Fibroblast of lung (primary cell): ENCODE results near the gene MMP25. TPM values are rescaled to one million over a fixed set of nuclear protein-coding genes. Genes with fewer than 3 reads are reported as not detected.

ENCODE experiments used
- DNase-seq, 2 donors: peaks; one replicate each; pipeline versions ENCODE4 v3.0.0 to v3.0.0-alpha.2; 2010; ENCODE audit warnings: low read depth in 2 of 2
- H2AFZ ChIP-seq: 2 replicates; pipeline ENCODE4 v1.5.1; 2012; ENCODE audit warnings: low read length, control low read depth, inconsistent platforms
- H3K27ac ChIP-seq: 2 replicates; pipeline ENCODE4 v1.5.1; 2011; ENCODE audit warnings: low read length, control low read depth; ENCODE audit not compliant: insufficient read depth
- H3K27me3 ChIP-seq: 2 replicates; pipeline ENCODE4 v1.5.1; 2011; ENCODE audit warnings: mild to moderate bottlenecking, low read length; ENCODE audit not compliant: control insufficient read depth, insufficient read depth
- H3K36me3 ChIP-seq: 2 replicates; pipeline ENCODE4 v1.5.1; 2011; ENCODE audit warnings: low read length; ENCODE audit not compliant: control insufficient read depth, insufficient read depth
- H3K4me1 ChIP-seq: 2 replicates; pipeline ENCODE4 v1.5.1; 2011; ENCODE audit warnings: low read length; ENCODE audit not compliant: control insufficient read depth, insufficient read depth; ENCODE audit errors: extremely low read depth
- H3K4me2 ChIP-seq: 2 replicates; pipeline ENCODE4 v1.5.1; 2011; ENCODE audit warnings: low read length, control low read depth; ENCODE audit not compliant: insufficient read depth; ENCODE audit errors: extremely low read depth
- H3K4me3 ChIP-seq, 4 experiments: fragments of 200-600 bp in 1 of 4; sonication (generic) in 1 of 4; replicated peaks in 1 of 4; 2 replicates each; pipeline ENCODE4 v1.5.1; 2011 to 2016; ENCODE audit warnings: low read length in 4 of 4, low read depth in 3 of 4, mild to moderate bottlenecking in 3 of 4, control low read depth in 2 of 4, inconsistent platforms in 1 of 4, mixed read lengths in 1 of 4; ENCODE audit not compliant: insufficient read depth in 1 of 4; ENCODE audit errors: control extremely low read depth in 1 of 4
- H3K79me2 ChIP-seq: 2 replicates; pipeline ENCODE4 v1.5.1; 2012; ENCODE audit warnings: mild to moderate bottlenecking, low read length, inconsistent platforms; ENCODE audit not compliant: control insufficient read depth, insufficient read depth
- H3K9ac ChIP-seq: 2 replicates; pipeline ENCODE4 v1.5.1; 2011; ENCODE audit warnings: mild to moderate bottlenecking, low read length, control low read depth; ENCODE audit not compliant: insufficient read depth
- H3K9me3 ChIP-seq: 2 replicates; pipeline ENCODE4 v1.5.1; 2012; ENCODE audit warnings: low read depth, low read length; ENCODE audit not compliant: control insufficient read depth, insufficient read depth
- H4K20me1 ChIP-seq: 2 replicates; pipeline ENCODE4 v1.5.1; 2011; ENCODE audit warnings: low read length; ENCODE audit not compliant: control insufficient read depth, insufficient read depth; ENCODE audit errors: extremely low read depth
- CTCF ChIP-seq, 2 donors: IDR thresholded peaks in 1 of 2; conservative IDR thresholded peaks in 1 of 2; 1 replicate in 1 of 2; 2 replicates in 1 of 2; pipeline ENCODE4 v1.5.1; 2011 to 2012; ENCODE audit warnings: low read length in 2 of 2, control low read depth in 1 of 2, inconsistent platforms in 1 of 2, low read depth in 1 of 2, mild to moderate bottlenecking in 1 of 2
- EZH2 ChIP-seq: IDR thresholded peaks from 2 replicates; pipeline ENCODE4 v1.5.1; 2012; ENCODE audit warnings: low read length, control low read depth, mild to moderate bottlenecking; ENCODE audit errors: missing control alignments
- polyA plus RNA-seq, 2 donors: library from polyadenylated mRNA; depleted of rRNA in 1 of 2; stranded (reverse) in 1 of 2; unstranded in 1 of 2; fragments of >200 nt; gene quantifications; 2 replicates each; pipeline ENCODE4 v1.2.1, GENCODE V29; 2011 to 2012; ENCODE audit warnings: missing spikeins in 1 of 2
- total RNA-seq: library from RNA; depleted of rRNA; stranded (reverse); fragments of >200 nt; gene quantifications from 2 replicates; pipeline ENCODE4 v1.2.1, GENCODE V29; 2014

Gene MMP25
- total and polyA plus RNA-seq, 2 donors (not counting 1 experiment from before 2014, with no cell fraction given) = 0.03 TPM; not detected in 1

GRCh38 chr16:3092501-3092941 lies 46.2 kb downstream of the MMP25 start:
- Histone ChIP-seq H3K9me3 (no peaks in the 10 kb centered on the region), H3K79me2 (no peaks in the 10 kb centered on the region), H3K36me3 (no peaks in the 10 kb centered on the region), H3K27ac (no peak overlapping the region), H3K4me1 (no peaks in the 10 kb centered on the region), H2AFZ (no peak overlapping the region), H3K4me3 (no peak overlapping the region), H3K9ac (no peak overlapping the region), H4K20me1 (no peaks in the 10 kb centered on the region), H3K4me2 (no peak overlapping the region), H3K27me3 (peaks cover 8% of the 10 kb centered on the region)
- DNase-seq = no peak
- TF ChIP-seq EZH2 (no peak), CTCF (conservative IDR thresholded peaks at IDR 0.05 in 1 of 2, IDR thresholded peaks at IDR 0.05 in 1 of 2; ENCODE audit: low read depth in 1 of 2, low read length in 2 of 2) (no peak)

DNA sequence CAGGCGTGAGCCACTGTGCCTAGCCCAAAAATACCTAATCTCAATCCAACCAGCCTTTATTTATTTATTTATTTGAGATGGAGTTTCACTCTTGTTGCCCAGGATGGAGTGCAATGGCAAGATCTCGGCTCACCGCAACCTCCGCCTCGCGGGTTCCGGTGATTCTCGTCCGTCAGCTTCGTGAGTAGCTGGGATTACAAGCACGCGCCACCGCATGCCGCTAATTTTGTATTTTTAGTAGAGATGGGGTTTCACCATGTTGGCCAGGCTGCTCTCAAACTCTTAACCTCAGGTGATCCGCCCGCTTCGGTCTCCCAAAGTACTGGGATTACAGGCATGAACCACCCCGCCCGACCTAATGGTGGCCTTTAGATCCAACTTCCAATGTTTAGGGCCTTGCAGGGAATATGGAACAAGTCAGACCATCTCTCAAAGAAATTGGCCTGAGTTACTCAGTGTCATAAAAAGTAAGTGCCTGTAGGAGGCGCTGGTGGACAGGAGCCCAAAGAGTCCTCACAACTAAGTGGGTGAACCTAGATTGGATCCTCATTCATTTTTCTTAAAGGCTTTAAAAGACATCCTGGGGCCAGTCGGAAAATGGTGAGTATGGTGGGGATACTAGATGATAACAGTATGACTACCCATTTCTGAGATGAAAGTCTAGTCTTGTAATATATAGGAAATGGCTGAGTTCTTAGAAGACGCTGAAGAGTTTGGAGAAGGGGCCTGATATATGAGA lies 48.1 kb downstream of the MMP25 start:
- TF ChIP-seq EZH2 (no peak), CTCF (conservative IDR thresholded peaks at IDR 0.05 in 1 of 2, IDR thresholded peaks at IDR 0.05 in 1 of 2; ENCODE audit: low read depth in 1 of 2, low read length in 2 of 2) (peak; percentile 39 to 67)
- peak in 1 of 2 donors; percentile 49 for DNase-seq
- Histone ChIP-seq H3K79me2 (no peaks in the 10 kb centered on the region), H2AFZ (no peak overlapping the region), H3K36me3 (no peaks in the 10 kb centered on the region), H4K20me1 (no peaks in the 10 kb centered on the region), H3K27ac (no peak overlapping the region), H3K9ac (no peak overlapping the region), H3K9me3 (no peaks in the 10 kb centered on the region), H3K4me2 (no peak overlapping the region), H3K27me3 (peaks cover 20% of the 10 kb centered on the region), H3K4me1 (no peaks in the 10 kb centered on the region), H3K4me3 (no peak overlapping the region)

- H3K9ac ChIP-seq = no peak overlapping the region
- no peak overlapping the region for H3K27ac ChIP-seq
- no peaks in the 10 kb centered on the region for H3K79me2 ChIP-seq
- DNase-seq = no peak
- TF ChIP-seq CTCF (conservative IDR thresholded peaks at IDR 0.05 in 1 of 2, IDR thresholded peaks at IDR 0.05 in 1 of 2; ENCODE audit: low read depth in 1 of 2, low read length in 2 of 2) (peak; percentile 11 to 24), EZH2 (no peak)
- no peaks in the 10 kb centered on the region for H3K36me3 ChIP-seq
- H3K27me3 ChIP-seq = peaks cover 20% of the 10 kb centered on the region
- no peaks in the 10 kb centered on the region for H3K9me3 ChIP-seq
- H4K20me1 ChIP-seq = no peaks in the 10 kb centered on the region
- no peak overlapping the region for H2AFZ ChIP-seq
- peaks cover 3% of the 10 kb centered on the region for H3K4me1 ChIP-seq
- H3K4me3 ChIP-seq = no peak overlapping the region
- H3K4me2 ChIP-seq = no peak overlapping the region
Measured at GRCh38 chr16:3095869-3096268, 49.5 kb downstream of the MMP25 start.
